MV-4-11 (cell line): ENCODE data around the gene GLIPR1L2.

Experiments used
- DNase-seq: peaks from one replicate; lab custom pipeline; 2025; lab: John Stamatoyannopoulos, UW

Gene GLIPR1L2

DNA sequence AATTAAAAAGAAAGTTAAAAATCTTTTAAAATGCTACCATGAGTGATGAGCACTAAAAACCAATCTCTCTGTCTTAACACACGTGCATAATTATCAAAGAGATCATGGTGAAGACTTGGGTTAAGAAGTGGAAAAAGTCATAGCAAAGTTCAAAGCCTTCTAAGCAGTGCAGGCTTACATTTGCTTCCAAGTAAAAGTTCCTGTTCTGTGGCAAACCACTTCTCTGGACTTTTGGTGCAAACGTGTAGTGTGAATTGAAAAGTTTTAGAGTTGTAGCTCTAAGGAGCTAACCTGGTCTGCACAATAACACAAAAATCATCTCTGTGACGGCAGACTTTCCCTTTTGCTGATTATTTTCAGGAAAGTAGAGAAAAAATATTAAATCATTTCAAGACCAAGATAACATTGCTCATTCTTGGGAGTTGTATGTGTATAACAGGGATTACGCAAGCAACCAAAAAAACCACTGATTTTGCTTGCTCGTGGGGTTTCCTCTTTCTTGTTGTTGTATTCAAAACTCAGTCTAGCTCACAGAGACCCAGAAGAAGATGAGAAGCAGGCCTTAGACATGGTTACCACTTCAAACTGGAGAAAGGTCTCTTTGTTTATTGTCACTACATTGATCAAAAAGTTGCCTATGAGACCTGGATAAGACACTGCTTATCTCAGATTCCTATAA, 87.4 kb downstream of the GLIPR1L2 start:
- peak; percentile 95 for DNase-seq

DNA sequence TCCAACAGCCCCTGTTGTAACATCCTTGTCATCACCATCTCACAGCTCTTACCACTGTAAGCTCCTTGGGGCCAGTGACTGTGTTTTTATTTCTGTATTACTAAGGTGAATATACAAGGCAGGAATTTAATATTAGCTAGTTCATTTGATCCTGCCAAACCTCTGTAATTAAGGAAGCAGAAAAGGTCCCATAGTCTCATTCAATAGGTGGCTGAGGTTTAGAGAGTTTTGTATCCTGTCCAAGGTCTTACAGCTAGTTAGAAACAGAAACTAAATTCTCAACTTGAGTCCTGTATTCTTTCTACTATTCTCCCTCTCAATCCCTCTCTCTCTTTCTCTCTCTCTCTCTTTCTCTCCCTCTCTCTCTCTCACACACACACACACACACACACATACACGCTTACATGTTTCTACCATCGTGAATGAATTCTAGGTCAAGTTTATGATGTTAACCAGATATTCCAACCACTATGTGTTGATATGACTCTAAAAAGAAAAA, 89.1 kb downstream of the GLIPR1L2 start:
- DNase-seq = peak; percentile 43

DNA sequence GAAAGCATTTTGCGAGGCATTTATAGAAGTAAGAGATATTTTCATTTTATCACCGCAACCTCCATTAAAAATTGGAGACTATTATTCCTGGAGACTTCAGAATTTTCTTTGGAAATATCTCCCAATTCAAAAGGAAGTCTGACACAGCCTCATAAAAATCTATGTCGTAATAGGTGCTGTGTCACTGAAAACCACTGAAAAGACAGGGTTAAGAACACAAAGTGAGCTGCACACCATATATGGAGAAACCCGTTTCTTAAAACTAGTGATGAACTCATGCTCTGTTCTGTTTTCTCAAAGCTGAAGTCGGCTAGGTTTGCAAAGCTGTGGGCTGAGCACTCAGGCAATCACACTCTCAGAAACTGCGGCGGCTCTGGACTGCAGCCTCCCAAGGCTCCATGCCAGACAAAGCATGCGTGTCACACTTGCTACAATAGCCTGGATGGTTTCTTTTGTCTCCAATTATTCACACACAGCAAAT, 89.6 kb downstream of the GLIPR1L2 start, which contains the start of gene GLIPR1:
TSS of gene GLIPR1 (plus strand) at position 287 of the 481 bp plus-strand sequence. CDS start at position 413, 126 bp downstream.
- DNase-seq = peak; percentile 96

DNA sequence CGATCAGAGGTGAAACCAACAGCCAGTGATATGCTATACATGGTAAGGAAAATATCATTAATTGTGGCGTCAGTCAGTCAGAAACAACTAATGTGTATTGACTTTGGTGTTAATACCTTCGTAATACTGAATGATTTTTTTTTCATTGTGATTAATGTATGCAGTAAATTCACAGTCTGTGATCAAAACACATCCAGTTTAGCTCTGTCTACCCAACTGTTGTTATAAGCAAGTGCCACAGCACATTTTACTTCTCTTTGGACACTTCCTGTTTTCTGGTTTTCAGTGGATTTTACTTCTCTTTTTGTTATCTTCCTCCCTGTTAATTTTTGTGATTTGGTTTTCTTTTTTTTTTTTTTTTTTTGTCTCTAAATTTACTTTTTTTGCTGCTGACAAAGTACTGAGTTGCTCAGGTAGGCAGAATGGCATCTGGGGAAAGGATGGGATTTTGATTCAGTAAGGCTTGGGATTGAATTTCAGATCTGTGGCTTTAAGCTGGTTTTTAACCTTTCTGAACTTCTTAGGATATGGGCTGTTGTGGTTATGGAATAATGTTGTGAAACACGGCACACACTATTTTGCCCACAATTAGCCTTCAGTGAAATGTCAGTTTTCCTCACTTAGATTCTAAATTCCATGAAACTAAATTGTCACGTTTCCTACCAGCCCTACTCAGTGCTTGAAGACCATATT, 90.3 kb downstream of the GLIPR1L2 start:
- peak; percentile 88 for DNase-seq

DNA sequence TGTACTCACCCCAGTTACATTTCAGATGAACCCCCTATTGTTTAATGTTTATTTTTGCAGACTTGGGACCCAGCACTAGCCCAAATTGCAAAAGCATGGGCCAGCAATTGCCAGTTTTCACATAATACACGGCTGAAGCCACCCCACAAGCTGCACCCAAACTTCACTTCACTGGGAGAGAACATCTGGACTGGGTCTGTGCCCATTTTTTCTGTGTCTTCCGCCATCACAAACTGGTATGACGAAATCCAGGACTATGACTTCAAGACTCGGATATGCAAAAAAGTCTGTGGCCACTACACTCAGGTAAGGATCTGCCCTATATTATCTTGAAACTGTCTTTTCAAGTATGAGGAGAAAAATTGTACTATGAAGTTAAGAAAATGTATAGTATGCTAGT, 90.9 kb downstream of the GLIPR1L2 start:
- DNase-seq = peak; percentile 47
